ENCODE data around the gene SCN7A.
"Not testable (repeated sequence)": the region's sequence is repeated elsewhere in the genome, so short reads cannot be mapped to it uniquely, and the experiment has no call there.

Gene SCN7A

GRCh38 chr2:166410828-166411472 lies 83.1 kb downstream of the SCN7A start:
- no peak for TF ChIP-seq CTCF (conservative IDR thresholded peaks at IDR 0.05; ENCODE audit: low read depth, low read length)
- peak; percentile 90 for DNase-seq (ENCODE audit: low read depth)

GRCh38 chr2:166407746-166408145 lies 86.3 kb downstream of the SCN7A start:
- H3K4me3 ChIP-seq (ENCODE audit: low read depth, low read length); DNase-seq (ENCODE audit: low read depth): not testable (repeated sequence)

More at GRCh38 chr2:166410828-166411472, 83.1 kb downstream of the SCN7A start:
- no peak overlapping the region for H3K4me3 ChIP-seq (ENCODE audit: low read depth, low read length)

GRCh38 chr2:166406374-166406773 lies 87.7 kb downstream of the SCN7A start:
- no peak for TF ChIP-seq CTCF (conservative IDR thresholded peaks at IDR 0.05; ENCODE audit: low read depth, low read length)
- H3K4me3 ChIP-seq (ENCODE audit: low read depth, low read length), result no peak overlapping the region
- no peak for DNase-seq (ENCODE audit: low read depth)

GRCh38 chr2:166405569-166405926 lies 88.5 kb downstream of the SCN7A start:
- no peak for DNase-seq (ENCODE audit: low read depth)
- no peak overlapping the region for H3K4me3 ChIP-seq (ENCODE audit: low read depth, low read length)
- TF ChIP-seq CTCF (conservative IDR thresholded peaks at IDR 0.05; ENCODE audit: low read depth, low read length), result no peak

- no peak for DNase-seq (ENCODE audit: low read depth)
- TF ChIP-seq CTCF (conservative IDR thresholded peaks at IDR 0.05; ENCODE audit: low read depth, low read length), result no peak
- H3K4me3 ChIP-seq (ENCODE audit: low read depth, low read length), result no peak overlapping the region
Observed at GRCh38 chr2:166404831-166405568, 89.0 kb downstream of the SCN7A start.

GRCh38 chr2:166394245-166394644 lies 99.8 kb downstream of the SCN7A start:
- no peak for TF ChIP-seq CTCF (conservative IDR thresholded peaks at IDR 0.05; ENCODE audit: low read depth, low read length)
- DNase-seq (ENCODE audit: low read depth), result no peak
- H3K4me3 ChIP-seq (ENCODE audit: low read depth, low read length), result no peak overlapping the region

- TF ChIP-seq CTCF (conservative IDR thresholded peaks at IDR 0.05; ENCODE audit: low read depth, low read length), result no peak
- H3K4me3 ChIP-seq (ENCODE audit: low read depth, low read length), result no peak overlapping the region
- no peak for DNase-seq (ENCODE audit: low read depth)
Observed at GRCh38 chr2:166393008-166393407, 101.0 kb downstream of the SCN7A start.

All from choroid plexus epithelial cell (primary cell).